ENCODE measurements around the gene GARNL3. TPM values are rescaled to one million over a fixed set of nuclear protein-coding genes. Genes with fewer than 3 reads are reported as not detected.

GARNL3 gene
- polyA plus RNA-seq, 3 donors from 2014 or later, result 0.44 to 2.1 TPM; not detected in 1

DNA sequence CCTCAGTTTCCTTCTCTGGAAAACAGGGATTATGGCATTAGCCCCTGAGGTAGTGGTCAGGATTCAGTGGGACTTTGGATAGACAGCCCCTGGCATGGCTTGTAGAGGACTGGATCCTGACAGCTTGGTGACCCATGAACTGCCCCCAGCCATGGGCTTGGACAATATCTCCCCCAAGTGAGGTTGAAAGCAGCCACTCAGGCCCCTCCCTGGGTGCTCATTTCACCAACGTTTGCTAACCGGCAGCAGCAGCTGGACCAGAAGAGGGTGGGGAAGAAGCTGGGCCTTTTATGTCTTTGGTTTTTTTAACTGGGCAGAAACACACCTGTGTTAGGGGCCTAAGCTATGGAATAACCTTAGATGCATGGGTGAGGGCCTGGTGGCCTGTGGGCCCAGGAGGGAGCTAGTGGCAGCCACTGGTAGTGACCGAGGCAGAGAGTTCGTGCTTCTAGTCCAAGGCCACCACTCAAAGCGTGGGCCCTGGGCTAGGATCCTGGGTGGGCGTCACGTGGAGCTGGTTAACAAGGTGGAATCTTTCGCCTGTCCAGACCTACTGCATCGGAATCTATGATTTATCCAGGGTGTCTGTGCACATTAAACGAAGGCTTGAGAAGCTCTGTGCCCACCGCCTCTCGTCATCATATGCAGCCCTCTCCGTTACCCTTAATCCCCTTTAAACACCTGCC is 134.3 kb downstream of the GARNL3 start:
- peak overlapping the region; percentile 67 to 83 (median 75) for H3K4me3 Mint-ChIP-seq
- peaks cover 3 to 19% (median 7%) of the 10 kb centered on the region in 3 donors for H3K27me3 Mint-ChIP-seq (ENCODE audit: low read depth in 3 of 3)
- H3K9me3 Mint-ChIP-seq, result no peaks in the 10 kb centered on the region
- no peak for DNase-seq
- peak overlapping the region in 1 of 6 donors; percentile 35 for H3K27ac Mint-ChIP-seq
- peaks cover 0 to 4% (median 0%) of the 10 kb centered on the region in 3 donors for H3K36me3 Mint-ChIP-seq
- peaks cover 12 to 19% of the 10 kb centered on the region in 2 donors for H3K4me1 Mint-ChIP-seq

DNA sequence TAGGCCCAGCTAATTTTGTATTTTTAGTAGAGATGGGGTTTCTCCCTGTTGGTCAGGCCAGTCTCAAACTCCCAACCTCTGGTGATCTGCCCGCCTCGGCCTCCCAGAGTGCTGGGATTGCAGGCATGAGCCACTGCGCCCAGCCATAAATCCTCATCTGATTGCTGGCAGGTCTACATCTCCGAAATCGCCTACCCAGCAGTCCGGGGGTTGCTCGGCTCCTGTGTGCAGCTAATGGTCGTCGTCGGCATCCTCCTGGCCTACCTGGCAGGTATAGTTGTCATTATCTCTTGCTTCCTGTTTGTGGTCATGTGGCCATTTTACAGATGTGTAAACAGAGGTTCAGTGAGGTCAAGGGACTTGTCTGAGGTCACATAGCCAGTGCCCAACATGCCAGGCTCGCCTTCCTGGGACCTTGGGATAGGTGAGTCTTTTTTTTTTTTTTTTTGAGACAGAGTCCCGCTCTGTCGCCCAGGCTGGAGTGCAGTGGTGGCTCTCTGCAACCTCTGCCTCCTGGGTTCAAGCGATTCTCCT is 135.2 kb downstream of the GARNL3 start:
- DNase-seq, result no peak
- Mint-ChIP-seq H3K4me3 (peak overlapping the region in 3 of 5 donors; percentile 18 to 55 (median 38)), H3K9me3 (no peaks in the 10 kb centered on the region), H3K4me1 (peaks cover 12 to 19% of the 10 kb centered on the region in 2 donors), H3K27me3 (ENCODE audit: low read depth in 3 of 3) (peaks cover 3 to 18% (median 7%) of the 10 kb centered on the region in 3 donors), H3K27ac (no peak overlapping the region), H3K36me3 (peaks cover 0 to 4% (median 0%) of the 10 kb centered on the region in 3 donors)

DNA sequence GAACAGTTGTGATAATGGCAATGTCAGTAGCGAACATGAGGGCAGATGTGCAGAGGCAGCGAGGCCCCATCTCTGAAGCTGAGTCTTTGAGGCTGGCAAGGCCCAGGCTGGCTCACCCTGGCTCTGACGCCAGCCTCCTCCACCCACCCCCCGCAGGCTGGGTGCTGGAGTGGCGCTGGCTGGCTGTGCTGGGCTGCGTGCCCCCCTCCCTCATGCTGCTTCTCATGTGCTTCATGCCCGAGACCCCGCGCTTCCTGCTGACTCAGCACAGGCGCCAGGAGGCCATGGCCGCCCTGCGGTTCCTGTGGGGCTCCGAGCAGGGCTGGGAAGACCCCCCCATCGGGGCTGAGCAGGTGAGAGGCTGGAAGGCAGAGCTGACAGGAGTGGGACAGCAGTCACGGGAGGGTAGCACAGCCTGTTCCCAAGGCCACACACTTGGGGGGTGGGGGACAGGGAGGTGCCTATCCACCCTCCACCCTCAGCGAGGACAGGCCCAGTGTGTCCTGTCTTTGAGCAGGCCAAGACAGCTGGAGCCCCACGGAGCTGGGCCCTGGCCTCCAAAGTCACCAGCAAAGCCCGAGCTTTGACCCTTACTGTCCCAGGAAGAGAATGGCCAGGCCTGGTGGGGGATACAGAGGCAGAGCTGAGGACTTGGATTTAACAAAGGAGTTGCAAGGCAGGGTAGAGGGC is 138.0 kb downstream of the GARNL3 start:
- Mint-ChIP-seq H3K27ac (no peak overlapping the region), H3K4me3 (no peak overlapping the region), H3K4me1 (peaks cover 4 to 9% of the 10 kb centered on the region in 2 donors), H3K9me3 (no peaks in the 10 kb centered on the region), H3K27me3 (ENCODE audit: low read depth in 3 of 3) (peaks cover 3 to 14% (median 3%) of the 10 kb centered on the region in 3 donors), H3K36me3 (peaks cover 0 to 4% (median 2%) of the 10 kb centered on the region in 3 donors)
- no peak for DNase-seq

DNA sequence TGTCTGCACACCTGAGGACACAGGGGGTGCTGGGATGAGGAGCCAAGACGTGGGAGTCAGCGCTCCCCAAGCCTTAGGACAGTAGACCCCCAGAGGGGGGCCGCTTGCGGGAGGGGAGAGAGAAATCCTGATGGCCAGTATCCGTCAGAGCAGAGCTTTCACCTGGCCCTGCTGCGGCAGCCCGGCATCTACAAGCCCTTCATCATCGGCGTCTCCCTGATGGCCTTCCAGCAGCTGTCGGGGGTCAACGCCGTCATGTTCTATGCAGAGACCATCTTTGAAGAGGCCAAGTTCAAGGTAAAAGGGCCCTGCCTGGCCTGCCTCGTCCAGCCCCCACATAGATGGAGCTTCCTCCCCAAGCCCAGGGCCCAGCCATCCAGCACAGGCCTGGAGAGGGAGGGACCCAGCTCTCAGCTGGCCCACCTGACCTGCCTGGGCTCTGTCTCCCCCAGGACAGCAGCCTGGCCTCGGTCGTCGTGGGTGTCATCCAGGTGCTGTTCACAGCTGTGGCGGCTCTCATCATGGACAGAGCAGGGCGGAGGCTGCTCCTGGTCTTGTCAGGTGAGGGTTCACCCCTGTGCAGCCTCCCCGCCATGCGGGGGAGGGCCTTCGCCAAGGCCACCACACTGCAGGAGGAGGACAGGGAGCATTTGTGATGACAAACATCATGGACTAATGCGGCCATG is 139.1 kb downstream of the GARNL3 start:
- Mint-ChIP-seq H3K4me1 (peaks cover 0 to 3% of the 10 kb centered on the region in 2 donors), H3K4me3 (no peak overlapping the region), H3K9me3 (no peaks in the 10 kb centered on the region), H3K27ac (no peak overlapping the region), H3K27me3 (ENCODE audit: low read depth in 3 of 3) (peaks cover 0 to 10% (median 3%) of the 10 kb centered on the region in 3 donors), H3K36me3 (peaks cover 0 to 4% (median 4%) of the 10 kb centered on the region in 3 donors)
- DNase-seq, result no peak

DNA sequence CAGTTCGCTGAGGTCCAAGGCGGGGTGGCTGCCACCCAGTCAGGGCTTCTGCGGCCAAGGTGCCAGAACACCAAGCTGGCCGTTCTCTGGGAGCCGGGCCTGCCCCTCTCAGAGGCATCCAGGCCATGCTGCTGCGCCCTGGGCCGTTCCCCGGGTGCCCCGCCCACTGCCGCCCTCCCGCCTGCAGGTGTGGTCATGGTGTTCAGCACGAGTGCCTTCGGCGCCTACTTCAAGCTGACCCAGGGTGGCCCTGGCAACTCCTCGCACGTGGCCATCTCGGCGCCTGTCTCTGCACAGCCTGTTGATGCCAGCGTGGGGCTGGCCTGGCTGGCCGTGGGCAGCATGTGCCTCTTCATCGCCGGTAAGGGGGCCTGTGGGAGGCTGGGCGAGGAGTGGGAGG is 140.1 kb downstream of the GARNL3 start:
- Mint-ChIP-seq H3K36me3 (peaks cover 0 to 4% (median 4%) of the 10 kb centered on the region in 3 donors), H3K27ac (no peak overlapping the region), H3K4me1 (no peaks in the 10 kb centered on the region), H3K4me3 (no peak overlapping the region), H3K9me3 (no peaks in the 10 kb centered on the region), H3K27me3 (ENCODE audit: low read depth in 3 of 3) (peaks cover 0 to 5% (median 0%) of the 10 kb centered on the region in 3 donors)
- no peak for DNase-seq

DNA sequence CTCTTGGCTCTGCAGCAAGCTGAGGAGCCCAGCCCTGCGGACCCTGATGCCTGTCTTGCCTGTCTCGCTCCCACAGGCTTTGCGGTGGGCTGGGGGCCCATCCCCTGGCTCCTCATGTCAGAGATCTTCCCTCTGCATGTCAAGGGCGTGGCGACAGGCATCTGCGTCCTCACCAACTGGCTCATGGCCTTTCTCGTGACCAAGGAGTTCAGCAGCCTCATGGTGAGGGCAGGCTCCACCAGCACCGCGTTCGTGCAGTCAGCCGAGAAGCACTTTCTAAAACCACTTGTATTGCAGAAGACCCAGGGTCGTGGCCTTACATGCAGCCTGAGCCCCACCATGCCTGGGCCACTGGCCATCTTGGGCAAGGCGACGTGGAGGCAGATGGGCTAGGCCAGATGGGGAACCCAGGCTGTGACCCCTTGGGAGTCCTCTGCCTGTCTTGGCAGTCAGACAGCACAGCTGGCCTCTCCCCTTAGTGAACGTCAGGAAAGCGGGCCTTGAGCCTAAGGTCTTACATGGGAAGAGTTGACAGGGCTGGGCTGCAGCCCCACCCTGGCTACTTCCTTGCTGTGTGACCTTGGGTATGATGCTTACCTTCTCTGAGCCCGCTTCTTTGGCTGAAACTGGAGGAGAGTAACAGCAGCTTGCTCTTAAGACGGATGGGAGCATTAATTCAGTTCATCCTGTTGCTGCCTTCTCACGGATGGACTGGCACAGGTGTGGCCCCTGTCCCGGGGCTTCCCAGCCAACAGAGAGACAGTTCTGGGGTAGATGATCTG is 141.0 kb downstream of the GARNL3 start:
- H3K27me3 Mint-ChIP-seq (ENCODE audit: low read depth in 3 of 3), result peaks cover 0 to 5% (median 2%) of the 10 kb centered on the region in 3 donors
- peaks cover 0 to 4% (median 4%) of the 10 kb centered on the region in 3 donors for H3K36me3 Mint-ChIP-seq
- H3K4me3 Mint-ChIP-seq, result no peak overlapping the region
- no peak for DNase-seq
- H3K4me1 Mint-ChIP-seq, result no peaks in the 10 kb centered on the region
- H3K27ac Mint-ChIP-seq, result no peak overlapping the region
- no peaks in the 10 kb centered on the region for H3K9me3 Mint-ChIP-seq

DNA sequence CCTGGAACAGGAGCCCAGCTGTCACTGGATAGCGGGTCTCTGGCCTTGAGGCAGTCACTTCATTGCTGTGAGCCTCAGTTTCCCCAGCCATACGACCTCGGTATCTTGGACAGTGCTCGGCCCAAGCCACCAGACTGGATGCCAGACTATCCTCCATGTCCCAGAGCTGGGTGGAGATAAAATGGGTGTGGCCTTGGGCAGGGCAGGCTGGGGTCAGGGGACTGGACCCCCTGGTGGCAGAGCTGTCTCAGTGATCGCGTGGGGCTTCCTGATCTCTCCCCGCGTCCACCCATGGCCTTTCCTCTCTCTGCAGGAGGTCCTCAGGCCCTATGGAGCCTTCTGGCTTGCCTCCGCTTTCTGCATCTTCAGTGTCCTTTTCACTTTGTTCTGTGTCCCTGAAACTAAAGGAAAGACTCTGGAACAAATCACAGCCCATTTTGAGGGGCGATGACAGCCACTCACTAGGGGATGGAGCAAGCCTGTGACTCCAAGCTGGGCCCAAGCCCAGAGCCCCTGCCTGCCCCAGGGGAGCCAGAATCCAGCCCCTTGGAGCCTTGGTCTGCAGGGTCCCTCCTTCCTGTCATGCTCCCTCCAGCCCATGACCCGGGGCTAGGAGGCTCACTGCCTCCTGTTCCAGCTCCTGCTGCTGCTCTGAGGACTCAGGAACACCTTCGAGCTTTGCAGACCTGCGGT is 142.4 kb downstream of the GARNL3 start:
- H3K4me3 Mint-ChIP-seq, result no peak overlapping the region
- peaks cover 0 to 3% (median 2%) of the 10 kb centered on the region in 3 donors for H3K27me3 Mint-ChIP-seq (ENCODE audit: low read depth in 3 of 3)
- H3K27ac Mint-ChIP-seq, result no peak overlapping the region
- DNase-seq, result no peak
- peaks cover 0 to 4% (median 2%) of the 10 kb centered on the region in 3 donors for H3K36me3 Mint-ChIP-seq
- no peaks in the 10 kb centered on the region for H3K9me3 Mint-ChIP-seq
- H3K4me1 Mint-ChIP-seq, result no peaks in the 10 kb centered on the region

DNA sequence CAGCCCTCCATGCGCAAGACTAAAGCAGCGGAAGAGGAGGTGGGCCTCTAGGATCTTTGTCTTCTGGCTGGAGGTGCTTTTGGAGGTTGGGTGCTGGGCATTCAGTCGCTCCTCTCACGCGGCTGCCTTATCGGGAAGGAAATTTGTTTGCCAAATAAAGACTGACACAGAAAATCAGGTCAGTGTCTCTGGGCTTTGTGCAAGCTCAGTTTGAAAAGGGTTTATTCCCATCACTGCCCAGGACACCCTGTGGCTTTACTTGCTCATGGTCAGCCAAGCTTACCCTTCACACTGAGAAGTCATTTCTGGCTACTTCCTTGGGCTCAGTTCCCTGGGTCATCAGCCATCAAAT is 142.9 kb downstream of the GARNL3 start:
- H3K4me1 Mint-ChIP-seq, result no peaks in the 10 kb centered on the region
- H3K27me3 Mint-ChIP-seq (ENCODE audit: low read depth in 3 of 3), result peaks cover 0 to 4% (median 2%) of the 10 kb centered on the region in 3 donors
- H3K4me3 Mint-ChIP-seq, result no peak overlapping the region
- no peaks in the 10 kb centered on the region for H3K9me3 Mint-ChIP-seq
- no peak overlapping the region for H3K27ac Mint-ChIP-seq
- H3K36me3 Mint-ChIP-seq, result peaks cover 0 to 4% (median 0%) of the 10 kb centered on the region in 3 donors
- no peak for DNase-seq

DNA sequence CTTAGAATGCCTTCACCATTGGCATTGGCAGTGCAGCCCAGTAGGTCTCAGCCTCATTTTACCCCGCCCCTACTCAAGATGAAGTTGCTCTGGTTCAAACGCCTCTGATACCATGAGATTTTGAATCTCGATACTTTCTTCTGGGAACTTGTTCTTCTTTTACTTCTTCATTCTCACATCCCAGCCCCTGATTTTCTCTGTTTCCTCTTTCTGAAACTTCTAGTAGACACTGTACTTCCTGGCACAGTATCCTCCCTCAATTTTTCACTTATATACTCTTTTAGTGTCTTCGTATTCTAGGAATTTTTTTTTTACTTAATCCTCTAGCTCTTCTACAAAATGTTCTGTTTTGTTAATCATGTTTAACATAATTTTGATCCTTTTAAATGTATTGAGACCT is 146.5 kb downstream of the GARNL3 start:
- peaks cover 0 to 7% (median 4%) of the 10 kb centered on the region in 3 donors for H3K36me3 Mint-ChIP-seq
- H3K27ac Mint-ChIP-seq, result peak overlapping the region in 1 of 6 donors; percentile 3
- H3K4me3 Mint-ChIP-seq, result no peak overlapping the region
- no peaks in the 10 kb centered on the region for H3K4me1 Mint-ChIP-seq
- peaks cover under 1 to 3% (median 2%) of the 10 kb centered on the region in 3 donors for H3K27me3 Mint-ChIP-seq (ENCODE audit: low read depth in 3 of 3)
- DNase-seq, result no peak
- H3K9me3 Mint-ChIP-seq, result no peaks in the 10 kb centered on the region

DNA sequence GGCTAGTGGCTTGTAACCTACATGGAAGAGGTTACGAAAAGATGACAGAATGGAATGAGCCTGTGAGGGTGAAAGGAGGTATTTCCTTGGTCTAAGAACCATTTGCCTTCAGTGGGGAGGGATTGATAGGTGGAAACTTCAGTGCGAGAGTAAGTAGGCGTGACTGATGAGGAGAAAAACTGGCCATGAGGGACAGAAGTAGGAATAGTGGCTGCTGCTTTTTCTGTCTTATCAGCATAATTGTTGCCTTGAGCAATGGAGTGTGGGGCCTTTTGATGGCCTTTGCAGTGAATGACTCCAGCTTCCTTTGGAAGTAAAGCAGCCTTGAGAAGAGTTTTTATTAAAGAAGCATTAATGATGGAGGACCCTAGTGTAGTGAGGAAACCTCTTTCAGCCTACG is 150.6 kb downstream of the GARNL3 start:
- no peak for DNase-seq
- no peak overlapping the region for H3K4me3 Mint-ChIP-seq

DNA sequence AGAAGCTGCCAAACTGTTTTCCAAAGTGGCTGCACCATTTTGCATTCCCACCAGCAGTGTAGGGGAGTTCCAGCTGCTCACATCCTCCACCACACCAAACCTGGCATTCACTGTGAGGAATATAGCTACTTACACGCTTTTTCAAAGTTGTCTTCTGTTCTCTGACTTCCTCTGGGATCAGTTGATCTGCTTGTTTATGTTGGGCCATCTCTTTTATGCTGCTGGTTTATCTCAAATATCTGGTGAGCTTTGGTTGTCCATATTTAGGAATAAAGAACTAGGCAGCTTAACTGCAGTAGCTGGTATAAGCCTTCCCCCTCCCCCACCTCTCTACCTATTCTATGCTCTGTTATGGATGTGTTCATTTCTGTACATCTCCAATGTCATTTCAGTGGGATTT is 151.1 kb downstream of the GARNL3 start:
- H3K4me3 Mint-ChIP-seq, result no peak overlapping the region

More for the DNA sequence above, 150.6 kb downstream of the GARNL3 start:
- Mint-ChIP-seq H3K36me3 (peaks cover 0 to 7% (median 0%) of the 10 kb centered on the region in 3 donors), H3K4me1 (peaks cover 0 to 11% of the 10 kb centered on the region in 2 donors), H3K27me3 (ENCODE audit: low read depth in 3 of 3) (peaks cover 0 to 4% (median 1%) of the 10 kb centered on the region in 3 donors), H3K27ac (peak overlapping the region in 1 of 6 donors; percentile 40), H3K9me3 (no peaks in the 10 kb centered on the region)

DNA sequence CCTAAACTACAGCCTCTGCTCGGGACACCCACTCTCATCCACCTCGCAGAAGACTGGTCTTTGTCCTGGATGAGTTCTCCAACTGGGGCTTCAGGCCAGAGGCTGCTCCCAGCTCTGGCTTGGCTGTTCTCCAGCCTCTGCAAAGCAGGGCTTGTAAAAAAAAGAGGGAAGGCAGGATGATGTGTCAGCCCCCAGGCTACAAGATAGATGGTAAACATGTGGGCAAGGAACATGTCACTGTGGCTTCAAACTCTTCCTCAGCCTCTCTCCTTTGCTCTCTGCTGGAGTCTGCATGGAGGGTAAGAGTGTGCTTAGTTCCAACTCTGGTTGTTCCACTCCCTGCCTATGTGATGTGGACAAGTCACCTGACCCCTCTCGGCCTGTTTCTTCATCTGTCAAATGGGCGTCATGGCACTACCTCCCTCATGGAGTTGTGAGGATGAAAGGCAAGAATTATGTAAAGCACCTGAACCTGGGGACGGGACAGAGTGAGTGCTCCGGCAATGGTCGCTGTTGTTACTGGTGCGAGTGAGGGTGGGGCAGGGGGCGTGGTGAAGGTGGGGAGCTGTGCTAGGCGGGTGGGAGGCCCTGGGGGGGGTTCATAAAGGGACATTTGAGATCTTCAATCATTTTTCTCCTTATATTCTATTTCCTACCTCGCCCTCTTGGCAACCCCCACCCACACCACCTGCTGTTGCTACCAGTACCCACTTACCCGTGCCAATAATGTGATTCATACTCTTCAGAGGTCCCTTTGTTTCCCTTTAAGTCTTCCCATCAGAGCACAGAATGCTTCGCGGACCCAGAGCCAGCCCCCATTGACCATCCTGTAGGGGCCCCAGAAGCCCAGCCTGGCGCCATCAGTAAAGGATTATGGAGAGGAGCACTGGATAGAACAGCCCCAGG is 152.8 kb downstream of the GARNL3 start:
- Mint-ChIP-seq H3K27ac (no peak overlapping the region), H3K9me3 (no peaks in the 10 kb centered on the region), H3K36me3 (peaks cover 0 to 7% (median 0%) of the 10 kb centered on the region in 3 donors), H3K4me3 (peak overlapping the region in 1 of 5 donors; percentile 15), H3K4me1 (peaks cover 0 to 11% of the 10 kb centered on the region in 2 donors), H3K27me3 (ENCODE audit: low read depth in 3 of 3) (peaks cover 0 to 4% (median under 1%) of the 10 kb centered on the region in 3 donors)
- DNase-seq, result no peak

More for the DNA sequence above, 151.1 kb downstream of the GARNL3 start:
- no peak overlapping the region for H3K27ac Mint-ChIP-seq
- no peaks in the 10 kb centered on the region for H3K9me3 Mint-ChIP-seq
- peaks cover 0 to 4% (median 1%) of the 10 kb centered on the region in 3 donors for H3K27me3 Mint-ChIP-seq (ENCODE audit: low read depth in 3 of 3)
- no peak for DNase-seq
- peaks cover 0 to 11% of the 10 kb centered on the region in 2 donors for H3K4me1 Mint-ChIP-seq
- peaks cover 0 to 7% (median 0%) of the 10 kb centered on the region in 3 donors for H3K36me3 Mint-ChIP-seq

Measured in immature natural killer cell (primary cell).